ENCODE data around the gene LGR6. TPM values are rescaled to one million over a fixed set of nuclear protein-coding genes. Genes with fewer than 3 reads are reported as not detected.
"Not testable (repeated sequence)": the region's sequence is repeated elsewhere in the genome, so short reads cannot be mapped to it uniquely, and the experiment has no call there.

The LGR6 gene
- total RNA-seq, 1 donor from 2014 or later: not detected

- H3K36me3 ChIP-seq (ENCODE audit: control insufficient read depth, insufficient read depth, low read length): no peaks in the 10 kb centered on the region
- no peak overlapping the region for H3K4me3 ChIP-seq (ENCODE audit: low read depth, low read length)
- FAIRE-seq (no peak), DNase-seq (ENCODE audit: low read depth) (no peak)
- H3K27me3 ChIP-seq (ENCODE audit: control insufficient read depth, insufficient read depth, low read length): peaks cover 4% of the 10 kb centered on the region
- TF ChIP-seq CTCF (IDR thresholded peaks at IDR 0.05; ENCODE audit: insufficient read depth, low read length, severe bottlenecking): no peak
Measured at GRCh38 chr1:202172015-202172355, 21.6 kb upstream of the LGR6 start.

GRCh38 chr1:202173993-202174392, 19.6 kb upstream of the LGR6 start:
- no peak for DNase-seq (ENCODE audit: low read depth)
- FAIRE-seq: no peak
- Histone ChIP-seq H3K27me3 (ENCODE audit: control insufficient read depth, insufficient read depth, low read length) (no peaks in the 10 kb centered on the region), H3K36me3 (ENCODE audit: control insufficient read depth, insufficient read depth, low read length) (no peaks in the 10 kb centered on the region), H3K4me3 (ENCODE audit: low read depth, low read length) (no peak overlapping the region)
- no peak for TF ChIP-seq CTCF (IDR thresholded peaks at IDR 0.05; ENCODE audit: insufficient read depth, low read length, severe bottlenecking)

GRCh38 chr1:202176949-202177927, 16.4 kb upstream of the LGR6 start:
- DNase-seq (ENCODE audit: low read depth) (no peak), FAIRE-seq (no peak)
- no peaks in the 10 kb centered on the region for H3K36me3 ChIP-seq (ENCODE audit: control insufficient read depth, insufficient read depth, low read length)
- H3K4me3 ChIP-seq (ENCODE audit: low read depth, low read length): no peak overlapping the region
- H3K27me3 ChIP-seq (ENCODE audit: control insufficient read depth, insufficient read depth, low read length): no peaks in the 10 kb centered on the region
- TF ChIP-seq CTCF (IDR thresholded peaks at IDR 0.05; ENCODE audit: insufficient read depth, low read length, severe bottlenecking): no peak

- no peak for FAIRE-seq
- H3K36me3 ChIP-seq (ENCODE audit: control insufficient read depth, insufficient read depth, low read length): no peaks in the 10 kb centered on the region
- H3K4me3 ChIP-seq (ENCODE audit: low read depth, low read length): no peak overlapping the region
- no peak for DNase-seq (ENCODE audit: low read depth)
- H3K27me3 ChIP-seq (ENCODE audit: control insufficient read depth, insufficient read depth, low read length): no peaks in the 10 kb centered on the region
- no peak for TF ChIP-seq CTCF (IDR thresholded peaks at IDR 0.05; ENCODE audit: insufficient read depth, low read length, severe bottlenecking)
Measured at GRCh38 chr1:202179828-202180750, 13.5 kb upstream of the LGR6 start.

- not testable (repeated sequence) for DNase-seq (ENCODE audit: low read depth); H3K4me3 ChIP-seq (ENCODE audit: low read depth, low read length); FAIRE-seq; H3K27me3 ChIP-seq (ENCODE audit: control insufficient read depth, insufficient read depth, low read length); H3K36me3 ChIP-seq (ENCODE audit: control insufficient read depth, insufficient read depth, low read length)
Measured at GRCh38 chr1:202180751-202181139, 12.9 kb upstream of the LGR6 start.

GRCh38 chr1:202181586-202181985, 12.0 kb upstream of the LGR6 start:
- Histone ChIP-seq H3K36me3 (ENCODE audit: control insufficient read depth, insufficient read depth, low read length) (no peaks in the 10 kb centered on the region), H3K27me3 (ENCODE audit: control insufficient read depth, insufficient read depth, low read length) (peaks cover 4% of the 10 kb centered on the region), H3K4me3 (ENCODE audit: low read depth, low read length) (no peak overlapping the region)
- FAIRE-seq (no peak), DNase-seq (ENCODE audit: low read depth) (no peak)
- no peak for TF ChIP-seq CTCF (IDR thresholded peaks at IDR 0.05; ENCODE audit: insufficient read depth, low read length, severe bottlenecking)

All from bronchial epithelial cell (primary cell).